ENCODE data around the gene SYT9.

DNA sequence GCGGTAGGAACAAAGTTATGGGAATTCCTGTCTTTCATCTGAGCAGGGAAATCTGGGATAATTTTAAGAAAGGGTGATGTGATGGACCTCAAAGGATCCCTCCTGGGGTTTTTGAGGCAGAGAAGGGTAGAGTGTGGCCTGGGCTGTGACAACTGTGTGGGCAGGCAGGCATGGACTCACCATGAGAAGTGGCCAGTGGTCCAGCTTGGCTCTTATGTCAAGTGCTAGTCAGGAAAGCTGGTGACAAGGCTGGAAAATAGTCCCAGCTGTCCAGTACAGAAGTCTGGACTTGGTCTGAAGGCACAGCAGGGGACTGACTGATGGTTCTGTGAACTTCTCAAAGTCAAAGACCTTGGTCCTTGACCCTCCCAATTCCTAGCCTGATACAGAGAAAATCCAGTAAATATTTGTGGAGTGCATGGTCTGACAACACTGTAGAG lies 263.8 kb downstream of the SYT9 start:
- TF ChIP-seq FOSL2 (IDR thresholded peaks at IDR 0.05) (no peak), FOSL2 (CRISPR knock-in tag; IDR thresholded peaks at IDR 0.05) (no peak), ESRRA (IDR thresholded peaks at IDR 0.05; ENCODE audit: borderline replicate concordance, low read length) (no peak), POLR2A (IDR thresholded peaks at IDR 0.05; ENCODE audit: low read length) (no peak), CHD2 (IDR thresholded peaks at IDR 0.05; ENCODE audit: low read length, partially characterized antibody) (no peak), RAD21 (conservative IDR thresholded peaks at IDR 0.05 in 1 of 2, IDR thresholded peaks at IDR 0.05 in 1 of 2) (no peak), EP300 (IDR thresholded peaks at IDR 0.05) (no peak), HDAC2 (IDR thresholded peaks at IDR 0.05) (no peak), CBX2 (IDR thresholded peaks at IDR 0.05; ENCODE audit: borderline replicate concordance, low read depth) (no peak)
- TF ChIP-seq, protein P1, sequence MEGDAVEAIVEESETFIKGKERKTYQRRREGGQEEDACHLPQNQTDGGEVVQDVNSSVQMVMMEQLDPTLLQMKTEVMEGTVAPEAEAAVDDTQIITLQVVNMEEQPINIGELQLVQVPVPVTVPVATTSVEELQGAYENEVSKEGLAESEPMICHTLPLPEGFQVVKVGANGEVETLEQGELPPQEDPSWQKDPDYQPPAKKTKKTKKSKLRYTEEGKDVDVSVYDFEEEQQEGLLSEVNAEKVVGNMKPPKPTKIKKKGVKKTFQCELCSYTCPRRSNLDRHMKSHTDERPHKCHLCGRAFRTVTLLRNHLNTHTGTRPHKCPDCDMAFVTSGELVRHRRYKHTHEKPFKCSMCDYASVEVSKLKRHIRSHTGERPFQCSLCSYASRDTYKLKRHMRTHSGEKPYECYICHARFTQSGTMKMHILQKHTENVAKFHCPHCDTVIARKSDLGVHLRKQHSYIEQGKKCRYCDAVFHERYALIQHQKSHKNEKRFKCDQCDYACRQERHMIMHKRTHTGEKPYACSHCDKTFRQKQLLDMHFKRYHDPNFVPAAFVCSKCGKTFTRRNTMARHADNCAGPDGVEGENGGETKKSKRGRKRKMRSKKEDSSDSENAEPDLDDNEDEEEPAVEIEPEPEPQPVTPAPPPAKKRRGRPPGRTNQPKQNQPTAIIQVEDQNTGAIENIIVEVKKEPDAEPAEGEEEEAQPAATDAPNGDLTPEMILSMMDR (IDR thresholded peaks at IDR 0.05), result no peak
- TF ChIP-seq, protein P2, sequence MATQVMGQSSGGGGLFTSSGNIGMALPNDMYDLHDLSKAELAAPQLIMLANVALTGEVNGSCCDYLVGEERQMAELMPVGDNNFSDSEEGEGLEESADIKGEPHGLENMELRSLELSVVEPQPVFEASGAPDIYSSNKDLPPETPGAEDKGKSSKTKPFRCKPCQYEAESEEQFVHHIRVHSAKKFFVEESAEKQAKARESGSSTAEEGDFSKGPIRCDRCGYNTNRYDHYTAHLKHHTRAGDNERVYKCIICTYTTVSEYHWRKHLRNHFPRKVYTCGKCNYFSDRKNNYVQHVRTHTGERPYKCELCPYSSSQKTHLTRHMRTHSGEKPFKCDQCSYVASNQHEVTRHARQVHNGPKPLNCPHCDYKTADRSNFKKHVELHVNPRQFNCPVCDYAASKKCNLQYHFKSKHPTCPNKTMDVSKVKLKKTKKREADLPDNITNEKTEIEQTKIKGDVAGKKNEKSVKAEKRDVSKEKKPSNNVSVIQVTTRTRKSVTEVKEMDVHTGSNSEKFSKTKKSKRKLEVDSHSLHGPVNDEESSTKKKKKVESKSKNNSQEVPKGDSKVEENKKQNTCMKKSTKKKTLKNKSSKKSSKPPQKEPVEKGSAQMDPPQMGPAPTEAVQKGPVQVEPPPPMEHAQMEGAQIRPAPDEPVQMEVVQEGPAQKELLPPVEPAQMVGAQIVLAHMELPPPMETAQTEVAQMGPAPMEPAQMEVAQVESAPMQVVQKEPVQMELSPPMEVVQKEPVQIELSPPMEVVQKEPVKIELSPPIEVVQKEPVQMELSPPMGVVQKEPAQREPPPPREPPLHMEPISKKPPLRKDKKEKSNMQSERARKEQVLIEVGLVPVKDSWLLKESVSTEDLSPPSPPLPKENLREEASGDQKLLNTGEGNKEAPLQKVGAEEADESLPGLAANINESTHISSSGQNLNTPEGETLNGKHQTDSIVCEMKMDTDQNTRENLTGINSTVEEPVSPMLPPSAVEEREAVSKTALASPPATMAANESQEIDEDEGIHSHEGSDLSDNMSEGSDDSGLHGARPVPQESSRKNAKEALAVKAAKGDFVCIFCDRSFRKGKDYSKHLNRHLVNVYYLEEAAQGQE (IDR thresholded peaks at IDR 0.05), result no peak
- TF ChIP-seq, protein P3, sequence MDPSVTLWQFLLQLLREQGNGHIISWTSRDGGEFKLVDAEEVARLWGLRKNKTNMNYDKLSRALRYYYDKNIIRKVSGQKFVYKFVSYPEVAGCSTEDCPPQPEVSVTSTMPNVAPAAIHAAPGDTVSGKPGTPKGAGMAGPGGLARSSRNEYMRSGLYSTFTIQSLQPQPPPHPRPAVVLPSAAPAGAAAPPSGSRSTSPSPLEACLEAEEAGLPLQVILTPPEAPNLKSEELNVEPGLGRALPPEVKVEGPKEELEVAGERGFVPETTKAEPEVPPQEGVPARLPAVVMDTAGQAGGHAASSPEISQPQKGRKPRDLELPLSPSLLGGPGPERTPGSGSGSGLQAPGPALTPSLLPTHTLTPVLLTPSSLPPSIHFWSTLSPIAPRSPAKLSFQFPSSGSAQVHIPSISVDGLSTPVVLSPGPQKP (IDR thresholded peaks at IDR 0.05; ENCODE audit: low read depth, low read length), result no peak
- TF ChIP-seq, protein P4, sequence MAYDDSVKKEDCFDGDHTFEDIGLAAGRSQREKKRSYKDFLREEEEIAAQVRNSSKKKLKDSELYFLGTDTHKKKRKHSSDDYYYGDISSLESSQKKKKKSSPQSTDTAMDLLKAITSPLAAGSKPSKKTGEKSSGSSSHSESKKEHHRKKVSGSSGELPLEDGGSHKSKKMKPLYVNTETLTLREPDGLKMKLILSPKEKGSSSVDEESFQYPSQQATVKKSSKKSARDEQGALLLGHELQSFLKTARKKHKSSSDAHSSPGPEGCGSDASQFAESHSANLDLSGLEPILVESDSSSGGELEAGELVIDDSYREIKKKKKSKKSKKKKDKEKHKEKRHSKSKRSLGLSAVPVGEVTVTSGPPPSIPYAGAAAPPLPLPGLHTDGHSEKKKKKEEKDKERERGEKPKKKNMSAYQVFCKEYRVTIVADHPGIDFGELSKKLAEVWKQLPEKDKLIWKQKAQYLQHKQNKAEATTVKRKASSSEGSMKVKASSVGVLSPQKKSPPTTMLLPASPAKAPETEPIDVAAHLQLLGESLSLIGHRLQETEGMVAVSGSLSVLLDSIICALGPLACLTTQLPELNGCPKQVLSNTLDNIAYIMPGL (CRISPR knock-in tag; IDR thresholded peaks at IDR 0.05; ENCODE audit: borderline replicate concordance), result no peak
- TF ChIP-seq, protein P5, sequence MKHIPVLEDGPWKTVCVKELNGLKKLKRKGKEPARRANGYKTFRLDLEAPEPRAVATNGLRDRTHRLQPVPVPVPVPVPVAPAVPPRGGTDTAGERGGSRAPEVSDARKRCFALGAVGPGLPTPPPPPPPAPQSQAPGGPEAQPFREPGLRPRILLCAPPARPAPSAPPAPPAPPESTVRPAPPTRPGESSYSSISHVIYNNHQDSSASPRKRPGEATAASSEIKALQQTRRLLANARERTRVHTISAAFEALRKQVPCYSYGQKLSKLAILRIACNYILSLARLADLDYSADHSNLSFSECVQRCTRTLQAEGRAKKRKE (CRISPR knock-in tag; IDR thresholded peaks at IDR 0.05; ENCODE audit: low read depth), result no peak
- TF ChIP-seq, protein P6, sequence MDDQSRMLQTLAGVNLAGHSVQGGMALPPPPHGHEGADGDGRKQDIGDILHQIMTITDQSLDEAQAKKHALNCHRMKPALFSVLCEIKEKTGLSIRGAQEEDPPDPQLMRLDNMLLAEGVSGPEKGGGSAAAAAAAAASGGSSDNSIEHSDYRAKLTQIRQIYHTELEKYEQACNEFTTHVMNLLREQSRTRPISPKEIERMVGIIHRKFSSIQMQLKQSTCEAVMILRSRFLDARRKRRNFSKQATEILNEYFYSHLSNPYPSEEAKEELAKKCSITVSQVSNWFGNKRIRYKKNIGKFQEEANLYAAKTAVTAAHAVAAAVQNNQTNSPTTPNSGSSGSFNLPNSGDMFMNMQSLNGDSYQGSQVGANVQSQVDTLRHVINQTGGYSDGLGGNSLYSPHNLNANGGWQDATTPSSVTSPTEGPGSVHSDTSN (IDR thresholded peaks at IDR 0.05), result no peak

Measured in A549 (cell line).